PC-9 (cell line): ENCODE measurements around the gene TBC1D10B.

Experiments used
- CTCF ChIP-seq: fragments of 200-600 bp; sonication (generic); conservative IDR thresholded peaks from 2 replicates; pipeline ENCODE4 v1.6.1; 2017; ENCODE audit warnings: mixed run types, antibody characterized with exemption, mild to moderate bottlenecking, moderate library complexity
- EZH2 ChIP-seq: fragments of 200-600 bp; sonication (generic); IDR thresholded peaks from 2 replicates; pipeline ENCODE4 v1.8.0; 2017; ENCODE audit warnings: antibody characterized with exemption, low read depth

- TF ChIP-seq CTCF = no peak; the same call in 1 of the 2 replicates
- no peak for TF ChIP-seq EZH2
Measured at GRCh38 chr16:30352488-30353401, 17.5 kb downstream of the TBC1D10B start.
